ENCODE measurements around the gene GATC.

DNA sequence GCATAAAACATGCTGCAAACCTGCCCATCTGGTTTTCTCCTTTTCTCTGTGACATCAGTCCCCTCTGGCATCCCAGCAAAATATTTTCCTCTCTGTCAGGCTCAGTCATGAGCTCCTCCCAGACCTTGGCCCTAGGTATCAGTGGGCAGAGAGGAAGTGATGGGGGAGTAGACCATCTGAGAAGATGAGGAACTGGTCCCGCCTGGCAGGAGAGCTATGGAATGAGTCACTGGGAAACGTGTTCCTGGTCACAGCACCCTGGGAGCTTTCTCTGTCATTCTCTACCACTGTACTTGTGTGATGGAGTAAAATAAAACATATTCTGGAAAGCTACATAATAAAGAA, 28.3 kb downstream of the GATC start:
- TF ChIP-seq CTCF (IDR thresholded peaks at IDR 0.05) (no peak), POLR2A (IDR thresholded peaks at IDR 0.05) (no peak)
